Vagina (tissue), 2 donors: Measurements from ENCODE around the gene ZFYVE9. TPM values are rescaled to one million over a fixed set of nuclear protein-coding genes. Genes with fewer than 3 reads are reported as not detected.
"Not testable (repeated sequence)": the region's sequence is repeated elsewhere in the genome, so short reads cannot be mapped to it uniquely, and the experiment has no call there.

Source experiments
- DNase-seq, 2 donors: peaks; one replicate each; pipeline ENCODE4 v3.0.0-alpha.2; 2017; ENCODE audit errors: extremely low spot score in 2 of 2
- H3K27ac ChIP-seq: fragments of 200-600 bp; sonication (generic); one replicate; pipeline ENCODE4 v1.5.1; 2019
- H3K27me3 ChIP-seq: fragments of 200-600 bp; sonication (generic); one replicate; pipeline ENCODE4 v1.5.1; 2019
- H3K36me3 ChIP-seq, 2 donors: fragments of 200-600 bp; sonication (generic); one replicate each; pipeline ENCODE4 v1.5.1; 2017 to 2019
- H3K4me1 ChIP-seq: fragments of 200-600 bp; sonication (generic); one replicate; pipeline ENCODE4 v1.5.1; 2019
- H3K4me3 ChIP-seq, 2 donors: fragments of 200-600 bp; sonication (generic); 1 replicate in 1 of 2; 2 replicates in 1 of 2; pipeline ENCODE4 v1.5.1; 2016 to 2019
- H3K9me3 ChIP-seq: fragments of 200-600 bp; sonication (generic); one replicate; pipeline ENCODE4 v1.5.1; 2019
- CTCF ChIP-seq, 3 experiments: fragments of 450-650 bp in 2 of 3; fragments of 200-600 bp in 1 of 3; sonication (generic) in 1 of 3; IDR thresholded peaks; one replicate each; pipeline ENCODE4 v1.5.1; 2017 to 2019; ENCODE audit warnings: antibody characterized with exemption in 3 of 3, mild to moderate bottlenecking in 2 of 3, moderate library complexity in 2 of 3
- POLR2A ChIP-seq, 2 donors: fragments of 450-650 bp; IDR thresholded peaks; one replicate each; pipeline ENCODE4 v1.6.1; 2017; ENCODE audit warnings: antibody characterized with exemption in 2 of 2, mild to moderate bottlenecking in 2 of 2, moderate library complexity in 2 of 2
- POLR2AphosphoS5 ChIP-seq, 2 donors: sonication (generic); formaldehyde crosslinking; IDR thresholded peaks; one replicate each; pipeline ENCODE4 v1.9.0; 2017; ENCODE audit warnings: antibody characterized with exemption in 2 of 2, mild to moderate bottlenecking in 2 of 2, low read depth in 1 of 2; ENCODE audit not compliant: insufficient read depth in 1 of 2
- intact Hi-C: fragments of 100-400 bp; cut with DNase I; formaldehyde crosslinking; loops from one replicate; pipeline ENCODE4 v1.15.1; 2023
- total RNA-seq: library from RNA; depleted of rRNA; stranded (reverse); fragments of >200 nt; gene quantifications from one replicate; pipeline ENCODE4 v1.2.3, GENCODE V29; 2016

The ZFYVE9 gene, protein sequence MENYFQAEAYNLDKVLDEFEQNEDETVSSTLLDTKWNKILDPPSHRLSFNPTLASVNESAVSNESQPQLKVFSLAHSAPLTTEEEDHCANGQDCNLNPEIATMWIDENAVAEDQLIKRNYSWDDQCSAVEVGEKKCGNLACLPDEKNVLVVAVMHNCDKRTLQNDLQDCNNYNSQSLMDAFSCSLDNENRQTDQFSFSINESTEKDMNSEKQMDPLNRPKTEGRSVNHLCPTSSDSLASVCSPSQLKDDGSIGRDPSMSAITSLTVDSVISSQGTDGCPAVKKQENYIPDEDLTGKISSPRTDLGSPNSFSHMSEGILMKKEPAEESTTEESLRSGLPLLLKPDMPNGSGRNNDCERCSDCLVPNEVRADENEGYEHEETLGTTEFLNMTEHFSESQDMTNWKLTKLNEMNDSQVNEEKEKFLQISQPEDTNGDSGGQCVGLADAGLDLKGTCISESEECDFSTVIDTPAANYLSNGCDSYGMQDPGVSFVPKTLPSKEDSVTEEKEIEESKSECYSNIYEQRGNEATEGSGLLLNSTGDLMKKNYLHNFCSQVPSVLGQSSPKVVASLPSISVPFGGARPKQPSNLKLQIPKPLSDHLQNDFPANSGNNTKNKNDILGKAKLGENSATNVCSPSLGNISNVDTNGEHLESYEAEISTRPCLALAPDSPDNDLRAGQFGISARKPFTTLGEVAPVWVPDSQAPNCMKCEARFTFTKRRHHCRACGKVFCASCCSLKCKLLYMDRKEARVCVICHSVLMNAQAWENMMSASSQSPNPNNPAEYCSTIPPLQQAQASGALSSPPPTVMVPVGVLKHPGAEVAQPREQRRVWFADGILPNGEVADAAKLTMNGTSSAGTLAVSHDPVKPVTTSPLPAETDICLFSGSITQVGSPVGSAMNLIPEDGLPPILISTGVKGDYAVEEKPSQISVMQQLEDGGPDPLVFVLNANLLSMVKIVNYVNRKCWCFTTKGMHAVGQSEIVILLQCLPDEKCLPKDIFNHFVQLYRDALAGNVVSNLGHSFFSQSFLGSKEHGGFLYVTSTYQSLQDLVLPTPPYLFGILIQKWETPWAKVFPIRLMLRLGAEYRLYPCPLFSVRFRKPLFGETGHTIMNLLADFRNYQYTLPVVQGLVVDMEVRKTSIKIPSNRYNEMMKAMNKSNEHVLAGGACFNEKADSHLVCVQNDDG (N-terminal part only)
- 30.2 TPM for total RNA-seq

- no peaks in the 10 kb centered on the region for H3K36me3 ChIP-seq
- H3K9me3 ChIP-seq, result no peaks in the 10 kb centered on the region
- H3K4me1 ChIP-seq, result peaks cover 53% of the 10 kb centered on the region
- peak within 1 kb of the TSS; percentile 100 for H3K27ac ChIP-seq
- H3K27me3 ChIP-seq, result no peaks in the 10 kb centered on the region
- peak within 1 kb of the TSS; percentile 90 for H3K4me3 ChIP-seq
- intact Hi-C loops, result loop anchor here (5.0 to 10.0 kb wide), 2 partner anchors 263 to 551 kb away; partner anchors contain the start of genes ORC1 and PRPF38A
- no peak for DNase-seq
- peak in 1 of 2 donors; percentile 13 for TF ChIP-seq POLR2A (IDR thresholded peaks at IDR 0.05)
- TF ChIP-seq POLR2AphosphoS5 (IDR thresholded peaks at IDR 0.05; ENCODE audit: insufficient read depth in 1 of 2, low read depth in 1 of 2), result no peak
- TF ChIP-seq CTCF (IDR thresholded peaks at IDR 0.05), result peak; percentile 39 to 42 (median 41)
These were observed at the start of gene ZFYVE9 for GRCh38 chr1:52141513-52142219. TSS of gene ZFYVE9 (plus strand) at chr1:52142089. CDS start at chr1:52233207, 91,118 bp downstream.

DNA sequence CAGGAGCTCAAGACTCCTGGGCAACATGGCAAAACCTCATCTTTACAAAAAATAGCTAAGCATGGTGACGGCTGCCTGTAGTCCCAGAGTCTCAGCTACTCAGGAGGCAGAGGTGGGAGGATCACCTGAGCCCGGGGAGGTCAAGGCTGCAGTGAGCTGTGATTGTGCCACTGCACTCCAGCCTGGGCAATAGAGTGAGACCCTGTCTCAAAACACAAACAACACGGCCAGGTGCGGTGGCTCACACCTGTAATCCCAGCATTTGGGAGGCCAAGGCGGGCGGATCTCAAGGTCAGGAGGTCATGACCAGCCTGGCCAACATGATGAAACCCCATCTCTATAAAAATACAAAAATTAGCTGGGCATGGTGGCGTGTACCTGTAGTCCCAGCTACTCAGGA is 47.6 kb upstream of the ZFYVE9 start:
- H3K4me1 ChIP-seq, H3K27me3 ChIP-seq, DNase-seq, H3K27ac ChIP-seq, H3K4me3 ChIP-seq, H3K9me3 ChIP-seq, intact Hi-C loops: not testable (repeated sequence)
- H3K36me3 ChIP-seq, result peaks cover 0 to 17% of the 10 kb centered on the region in 2 donors

- intact Hi-C loops, result no loop called here
- Histone ChIP-seq H3K27ac (no peak overlapping the region), H3K4me3 (no peak overlapping the region), H3K4me1 (no peaks in the 10 kb centered on the region), H3K36me3 (peaks cover 0 to 6% of the 10 kb centered on the region in 2 donors), H3K27me3 (no peaks in the 10 kb centered on the region), H3K9me3 (no peaks in the 10 kb centered on the region)
- DNase-seq, result no peak
- TF ChIP-seq CTCF (IDR thresholded peaks at IDR 0.05) (no peak), POLR2A (IDR thresholded peaks at IDR 0.05) (no peak), POLR2AphosphoS5 (IDR thresholded peaks at IDR 0.05; ENCODE audit: insufficient read depth in 1 of 2, low read depth in 1 of 2) (no peak)
These were observed 45.7 kb upstream of the ZFYVE9 start for GRCh38 chr1:52096216-52096615.

- H3K4me3 ChIP-seq, result no peak overlapping the region
- intact Hi-C loops, result no loop called here
- no peaks in the 10 kb centered on the region for H3K36me3 ChIP-seq
- H3K27me3 ChIP-seq, result no peaks in the 10 kb centered on the region
- H3K27ac ChIP-seq, result no peak overlapping the region
- H3K9me3 ChIP-seq, result no peaks in the 10 kb centered on the region
- TF ChIP-seq POLR2A (IDR thresholded peaks at IDR 0.05), result no peak
- DNase-seq, result peak in 1 of 2 donors; percentile 29
- no peaks in the 10 kb centered on the region for H3K4me1 ChIP-seq
These were observed 43.6 kb upstream of the ZFYVE9 start for GRCh38 chr1:52098139-52098871.

DNA sequence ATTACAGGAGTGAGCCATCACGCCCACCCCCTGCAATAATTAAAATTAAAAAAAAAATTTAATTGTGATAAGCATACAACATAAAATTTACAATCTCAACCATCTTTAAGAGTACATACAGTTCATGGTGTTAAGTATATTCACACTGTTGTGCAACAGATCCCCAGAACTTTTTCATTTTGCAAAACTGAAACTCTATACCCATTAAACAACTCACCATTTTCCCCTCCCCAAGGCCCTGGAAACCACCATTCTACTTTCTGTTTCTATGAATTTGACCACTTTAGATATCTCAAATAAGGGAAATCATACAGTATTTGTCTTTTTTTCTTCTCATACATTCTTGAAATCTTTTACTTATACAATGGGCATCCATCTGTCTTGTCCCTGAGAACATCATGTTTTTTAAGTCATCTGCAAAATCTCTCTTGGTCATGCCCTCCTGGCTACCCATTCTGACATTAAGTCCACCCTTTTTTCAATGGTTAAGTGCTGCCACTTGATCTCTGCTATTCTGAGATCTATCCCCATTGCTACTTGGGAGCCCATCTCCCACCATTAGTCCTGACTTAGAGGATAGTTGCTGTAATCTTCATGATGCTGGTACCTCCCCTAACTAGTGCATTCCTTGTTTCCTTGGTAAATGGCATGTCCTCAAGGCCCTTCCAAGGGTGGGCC is 39.4 kb upstream of the ZFYVE9 start:
- H3K4me3 ChIP-seq, result no peak overlapping the region
- DNase-seq, result no peak
- intact Hi-C loops, result no loop called here
- no peaks in the 10 kb centered on the region for H3K36me3 ChIP-seq
- H3K27me3 ChIP-seq, result no peaks in the 10 kb centered on the region
- H3K4me1 ChIP-seq, result no peaks in the 10 kb centered on the region
- H3K27ac ChIP-seq, result no peak overlapping the region
- no peak for TF ChIP-seq POLR2A (IDR thresholded peaks at IDR 0.05)
- TF ChIP-seq POLR2AphosphoS5 (IDR thresholded peaks at IDR 0.05; ENCODE audit: insufficient read depth in 1 of 2, low read depth in 1 of 2), result no peak
- TF ChIP-seq CTCF (IDR thresholded peaks at IDR 0.05), result no peak
- no peaks in the 10 kb centered on the region for H3K9me3 ChIP-seq
